Sigmoid colon (tissue), 7 donors: ENCODE measurements around the gene PPP1R12A. TPM values are rescaled to one million over a fixed set of nuclear protein-coding genes. Genes with fewer than 3 reads are reported as not detected.
A peak's percentile ranks its signal among the peaks of the same experiment; 100 is the strongest.

Source experiments
- DNase-seq: peaks from one replicate; pipeline ENCODE4 v3.0.0-alpha.2; 2019
- H3K27ac ChIP-seq, 4 donors: fragments of 200-600 bp; sonication (generic); one replicate each; pipeline ENCODE4 v1.5.1; 2016 to 2019; ENCODE audit warnings: mild to moderate bottlenecking in 1 of 4
- H3K27me3 ChIP-seq, 3 donors: fragments of 200-600 bp; sonication (generic); one replicate each; pipeline ENCODE4 v1.5.1; 2019; ENCODE audit warnings: mild to moderate bottlenecking in 1 of 3
- H3K36me3 ChIP-seq, 4 donors: fragments of 200-600 bp; sonication (generic); one replicate each; pipeline ENCODE4 v1.5.1; 2016 to 2019
- H3K4me1 ChIP-seq, 4 donors: fragments of 200-600 bp; sonication (generic); one replicate each; pipeline ENCODE4 v1.5.1; 2017 to 2019
- H3K4me3 ChIP-seq, 4 donors: fragments of 200-600 bp; sonication (generic); one replicate each; pipeline ENCODE4 v1.5.1; 2017 to 2019; ENCODE audit warnings: mild to moderate bottlenecking in 2 of 4, moderate library complexity in 1 of 4
- H3K9me3 ChIP-seq, 4 donors: fragments of 200-600 bp in 3 of 4; sonication (generic) in 3 of 4; one replicate each; pipeline versions ENCODE4 v1.5.1 to v1.6.1; 2013 to 2019
- EP300 ChIP-seq, 4 donors: sonication (generic); formaldehyde crosslinking; IDR thresholded peaks; one replicate each; pipeline ENCODE4 v1.6.1; 2017; ENCODE audit warnings: antibody characterized with exemption in 4 of 4
- POLR2A ChIP-seq, 2 donors: fragments of 450-650 bp; IDR thresholded peaks; one replicate each; pipeline ENCODE4 v1.6.1; 2016; ENCODE audit warnings: antibody characterized with exemption in 2 of 2, mild to moderate bottlenecking in 2 of 2, moderate library complexity in 2 of 2
- POLR2AphosphoS5 ChIP-seq, 4 donors: sonication (generic); formaldehyde crosslinking; IDR thresholded peaks; one replicate each; pipeline ENCODE4 v1.6.1; 2017; ENCODE audit warnings: antibody characterized with exemption in 4 of 4
- WGBS, 2 donors: extraction: QIAGEN DNeasy Blood & Tissue Kit; methylation state at CpG; one replicate each; pipeline ENCODE4 v1.1.7; 2013; 5-methylcytosine and 5-hydroxymethylcytosine counted together
- intact Hi-C: fragments of 100-400 bp; cut with DNase I; formaldehyde crosslinking; loops from one replicate; pipeline ENCODE4 v1.15.1; 2023
- polyA plus RNA-seq, 3 donors: library from polyadenylated mRNA; stranded (reverse); fragments of 200-250 nt; gene quantifications; one replicate each; pipeline ENCODE4 v1.2.3, GENCODE V29; 2013
- total RNA-seq, 4 donors: library from RNA; depleted of rRNA; stranded (reverse); fragments of >200 nt; gene quantifications; one replicate each; pipeline ENCODE4 v1.1.0, GENCODE V29; 2016
- TF ChIP-seq, protein P1 (sequence below), 4 experiments: fragments of 450-650 bp in 3 of 4; fragments of 200-600 bp in 1 of 4; IDR thresholded peaks; one replicate each; pipeline ENCODE4 v1.5.1; 2016 to 2019; ENCODE audit warnings: antibody characterized with exemption in 4 of 4, mild to moderate bottlenecking in 3 of 4, moderate library complexity in 2 of 4
- donor health status: healthy with polysubstance abuse.
- donor health status: Bipolar disorder and iron deficiency.
- donor health status: healthy.

PPP1R12A gene
- total and polyA plus RNA-seq, 7 donors: 11.4 to 528 (median 326) TPM

DNA sequence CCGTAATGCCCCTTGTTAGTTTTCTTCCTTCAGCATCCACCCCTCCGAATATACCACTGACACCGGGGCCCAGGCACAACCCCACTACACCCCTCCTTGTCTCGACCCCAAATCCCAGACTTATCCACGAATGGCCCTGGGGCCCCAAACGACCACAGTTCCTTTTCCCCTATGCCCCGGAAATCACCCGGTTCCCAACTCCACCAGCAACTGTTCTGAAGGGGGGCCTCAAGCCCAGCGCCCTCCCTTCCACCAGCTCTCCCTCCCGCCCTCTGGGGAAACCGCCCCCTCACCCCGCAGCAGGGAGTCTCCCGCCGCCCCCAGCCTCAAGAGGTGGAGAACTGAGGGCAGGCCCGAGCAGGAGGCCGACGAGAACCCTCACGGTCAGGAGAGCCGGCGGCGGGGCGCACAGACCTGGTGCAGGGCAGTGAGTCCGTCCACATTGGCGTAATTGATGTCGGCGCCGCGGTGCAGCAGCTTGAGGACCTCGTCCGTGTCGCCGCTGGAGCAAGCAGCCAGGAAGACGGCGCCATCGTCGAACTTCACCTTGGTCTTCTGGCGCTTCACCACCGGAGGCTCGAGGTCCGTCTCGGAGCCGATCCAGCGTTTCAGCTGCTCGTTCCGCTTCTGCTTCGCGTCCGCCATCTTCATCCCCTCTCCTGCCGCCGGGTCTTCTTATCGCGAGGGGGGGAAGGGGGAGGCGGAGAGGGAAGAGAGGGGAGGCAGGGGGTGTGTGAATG is 446 bp downstream of the PPP1R12A start:
- H3K36me3 ChIP-seq: no peaks in the 10 kb centered on the region
- peak overlapping the region; percentile 98 to 99 (median 99) for H3K27ac ChIP-seq
- peak; percentile 85 for DNase-seq
- WGBS, 2 donors: 0% methylated on average over 53 of the region's 53 CpGs
- H3K4me1 ChIP-seq: peaks cover 0 to 49% (median 29%) of the 10 kb centered on the region in 4 donors
- intact Hi-C loops: loop anchor here (1.0 to 10.0 kb wide), 5 partner anchors 47 to 252 kb away; no protein-coding TSS in a partner anchor
- no peaks in the 10 kb centered on the region for H3K27me3 ChIP-seq
- no peaks in the 10 kb centered on the region for H3K9me3 ChIP-seq
- no peak for TF ChIP-seq EP300 (IDR thresholded peaks at IDR 0.05)
- no peak for TF ChIP-seq POLR2A (IDR thresholded peaks at IDR 0.05)
- peak in 1 of 4 donors; percentile 3 for TF ChIP-seq POLR2AphosphoS5 (IDR thresholded peaks at IDR 0.05)
- peak overlapping the region; percentile 81 to 96 (median 92) for H3K4me3 ChIP-seq

DNA sequence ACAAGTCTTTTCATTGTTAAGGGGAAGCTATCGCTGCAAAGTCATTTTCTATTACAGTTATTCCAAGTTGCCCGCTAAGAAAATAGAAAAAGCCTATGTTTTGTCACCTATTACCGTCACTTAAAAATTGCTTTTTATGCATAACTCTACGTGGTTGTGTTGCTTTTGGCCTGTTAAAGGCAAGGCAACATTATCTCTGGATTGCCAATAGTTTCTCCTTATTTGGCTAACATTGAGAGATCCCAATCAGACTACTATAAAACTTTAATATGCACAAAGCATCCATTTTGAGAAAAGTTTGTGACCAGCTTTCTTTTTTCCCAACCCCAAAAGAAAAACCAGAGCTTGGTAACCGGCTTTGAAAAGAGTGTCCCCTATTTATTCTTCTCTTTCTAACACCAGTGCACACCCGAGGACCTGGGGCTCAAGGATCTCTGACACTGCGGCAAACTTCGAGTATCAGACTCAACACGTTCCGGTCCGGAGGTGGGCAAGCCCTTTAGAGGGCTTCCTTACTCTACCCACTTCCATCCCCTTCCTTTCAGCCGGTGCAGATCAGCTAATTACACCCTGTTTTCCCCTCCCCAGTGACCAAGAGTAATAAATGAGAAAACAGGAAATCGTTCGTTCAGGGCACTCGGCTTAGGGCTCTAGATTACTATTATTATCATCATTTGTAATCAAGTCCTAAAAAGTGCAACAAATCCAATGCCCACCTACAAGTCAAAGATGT is 1.2 kb downstream of the PPP1R12A start:
- H3K4me3 ChIP-seq: peak overlapping the region; percentile 81 to 96 (median 92)
- H3K4me1 ChIP-seq: peaks cover 0 to 56% (median 35%) of the 10 kb centered on the region in 4 donors
- intact Hi-C loops: loop anchor here (2.0 to 10.0 kb wide), 4 partner anchors 46 to 156 kb away; no protein-coding TSS in a partner anchor
- peak overlapping the region; percentile 98 to 99 (median 99) for H3K27ac ChIP-seq
- no peak for DNase-seq
- H3K9me3 ChIP-seq: no peaks in the 10 kb centered on the region
- H3K27me3 ChIP-seq: no peaks in the 10 kb centered on the region
- no peak for TF ChIP-seq EP300 (IDR thresholded peaks at IDR 0.05)
- TF ChIP-seq POLR2AphosphoS5 (IDR thresholded peaks at IDR 0.05): peak in 2 of 4 donors; percentile 5 to 19
- H3K36me3 ChIP-seq: no peaks in the 10 kb centered on the region
- 0 to 1% methylated on average over 15 of the region's 15 CpGs for WGBS, 2 donors

DNA sequence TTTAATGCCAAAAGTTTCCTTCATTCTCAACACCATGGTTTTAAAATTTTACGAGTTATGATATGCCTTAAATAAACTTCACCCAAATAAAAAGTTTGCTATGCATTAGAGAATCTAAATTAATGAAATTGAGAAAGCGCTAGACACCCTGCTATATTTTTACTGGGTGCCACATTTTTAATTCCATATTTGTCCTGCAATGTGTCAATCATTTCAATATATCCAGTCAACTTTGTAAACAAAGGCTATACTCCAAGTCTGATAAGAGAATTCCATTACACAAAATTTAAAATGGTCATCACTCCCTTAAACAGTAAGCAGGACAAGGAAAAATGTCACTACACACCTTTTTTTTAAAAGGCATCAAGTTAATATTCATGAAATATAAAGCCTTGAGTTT is 1.9 kb downstream of the PPP1R12A start:
- TF ChIP-seq POLR2AphosphoS5 (IDR thresholded peaks at IDR 0.05) (no peak), EP300 (IDR thresholded peaks at IDR 0.05) (no peak), POLR2A (IDR thresholded peaks at IDR 0.05) (no peak)
- TF ChIP-seq, protein P1, sequence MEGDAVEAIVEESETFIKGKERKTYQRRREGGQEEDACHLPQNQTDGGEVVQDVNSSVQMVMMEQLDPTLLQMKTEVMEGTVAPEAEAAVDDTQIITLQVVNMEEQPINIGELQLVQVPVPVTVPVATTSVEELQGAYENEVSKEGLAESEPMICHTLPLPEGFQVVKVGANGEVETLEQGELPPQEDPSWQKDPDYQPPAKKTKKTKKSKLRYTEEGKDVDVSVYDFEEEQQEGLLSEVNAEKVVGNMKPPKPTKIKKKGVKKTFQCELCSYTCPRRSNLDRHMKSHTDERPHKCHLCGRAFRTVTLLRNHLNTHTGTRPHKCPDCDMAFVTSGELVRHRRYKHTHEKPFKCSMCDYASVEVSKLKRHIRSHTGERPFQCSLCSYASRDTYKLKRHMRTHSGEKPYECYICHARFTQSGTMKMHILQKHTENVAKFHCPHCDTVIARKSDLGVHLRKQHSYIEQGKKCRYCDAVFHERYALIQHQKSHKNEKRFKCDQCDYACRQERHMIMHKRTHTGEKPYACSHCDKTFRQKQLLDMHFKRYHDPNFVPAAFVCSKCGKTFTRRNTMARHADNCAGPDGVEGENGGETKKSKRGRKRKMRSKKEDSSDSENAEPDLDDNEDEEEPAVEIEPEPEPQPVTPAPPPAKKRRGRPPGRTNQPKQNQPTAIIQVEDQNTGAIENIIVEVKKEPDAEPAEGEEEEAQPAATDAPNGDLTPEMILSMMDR (IDR thresholded peaks at IDR 0.05): no peak
- peaks cover 0 to 59% (median 37%) of the 10 kb centered on the region in 4 donors for H3K4me1 ChIP-seq
- WGBS, 2 donors: 45 to 66% methylated on average over 2 of the region's 2 CpGs
- DNase-seq: no peak
- intact Hi-C loops: loop anchor here (5.0 to 10.0 kb wide), 3 partner anchors 46 to 156 kb away; no protein-coding TSS in a partner anchor
- no peaks in the 10 kb centered on the region for H3K27me3 ChIP-seq
- H3K36me3 ChIP-seq: no peaks in the 10 kb centered on the region
- H3K4me3 ChIP-seq: peak overlapping the region; percentile 81 to 96 (median 92)
- no peaks in the 10 kb centered on the region for H3K9me3 ChIP-seq
- peak overlapping the region; percentile 98 to 99 (median 99) for H3K27ac ChIP-seq

DNA sequence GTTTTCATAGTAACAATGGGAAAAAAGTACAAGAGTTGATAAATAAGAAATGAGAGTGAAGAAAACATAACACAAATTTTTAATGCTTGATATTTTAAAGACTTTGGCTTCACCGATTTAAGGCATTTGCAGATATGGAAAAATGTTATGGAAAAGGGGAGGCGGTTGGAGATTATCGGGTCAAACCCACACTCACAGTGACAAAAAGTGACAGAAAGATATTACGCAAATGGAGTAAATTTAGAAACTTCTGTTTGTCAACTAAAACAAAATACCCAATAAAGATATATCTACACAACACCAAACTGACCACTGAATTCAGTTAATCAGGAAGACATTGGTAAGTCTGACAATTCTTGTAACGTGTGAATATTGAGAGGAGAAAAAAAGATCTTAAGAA is 2.5 kb downstream of the PPP1R12A start:
- intact Hi-C loops: loop anchor here (5.0 to 10.0 kb wide), 3 partner anchors 45 to 155 kb away; no protein-coding TSS in a partner anchor
- TF ChIP-seq POLR2A (IDR thresholded peaks at IDR 0.05) (no peak), EP300 (IDR thresholded peaks at IDR 0.05) (no peak), POLR2AphosphoS5 (IDR thresholded peaks at IDR 0.05) (no peak)
- TF ChIP-seq, protein P1 (IDR thresholded peaks at IDR 0.05): no peak
- Histone ChIP-seq H3K27me3 (no peaks in the 10 kb centered on the region), H3K27ac (peak overlapping the region; percentile 98 to 99 (median 99)), H3K4me3 (peak overlapping the region; percentile 81 to 96 (median 92)), H3K9me3 (no peaks in the 10 kb centered on the region), H3K36me3 (no peaks in the 10 kb centered on the region), H3K4me1 (peaks cover 0 to 59% (median 37%) of the 10 kb centered on the region in 4 donors)
- 57 to 62% methylated on average over 5 of the region's 5 CpGs for WGBS, 2 donors
- DNase-seq: no peak

DNA sequence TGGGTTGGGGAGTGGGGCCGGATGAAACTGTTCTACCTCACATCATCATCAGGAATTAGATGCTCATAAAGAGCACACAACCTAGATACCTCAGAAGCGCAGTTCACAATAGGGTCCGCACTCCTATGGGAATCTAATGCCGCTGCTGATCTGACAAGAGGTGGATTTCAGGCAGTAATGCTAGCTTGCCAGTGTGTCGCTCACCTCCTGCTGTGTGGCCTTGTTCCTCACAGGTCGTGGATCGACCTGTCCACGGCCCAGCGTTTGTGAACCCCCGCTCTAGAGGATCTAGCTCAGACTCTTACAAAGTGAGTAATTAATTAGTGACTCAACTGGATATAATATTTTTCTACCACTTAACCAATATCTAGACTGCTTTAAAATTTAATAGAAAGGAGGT is 5.8 kb downstream of the PPP1R12A start:
- no peaks in the 10 kb centered on the region for H3K36me3 ChIP-seq
- WGBS, 2 donors: 93 to 97% methylated on average over 10 of the region's 10 CpGs
- no peak overlapping the region for H3K4me3 ChIP-seq
- no peak for DNase-seq
- peak overlapping the region; percentile 3 to 99 (median 80) for H3K27ac ChIP-seq
- H3K4me1 ChIP-seq: peaks cover 0 to 75% (median 50%) of the 10 kb centered on the region in 4 donors
- no peaks in the 10 kb centered on the region for H3K27me3 ChIP-seq
- TF ChIP-seq EP300 (IDR thresholded peaks at IDR 0.05) (no peak), POLR2A (IDR thresholded peaks at IDR 0.05) (no peak), POLR2AphosphoS5 (IDR thresholded peaks at IDR 0.05) (no peak)
- TF ChIP-seq, protein P1 (IDR thresholded peaks at IDR 0.05): no peak
- intact Hi-C loops: no loop called here
- H3K9me3 ChIP-seq: no peaks in the 10 kb centered on the region
